Measurements from ENCODE around the gene SPEM3. TPM values are rescaled to one million over a fixed set of nuclear protein-coding genes. Genes with fewer than 3 reads are reported as not detected.
A peak's percentile ranks its signal among the peaks of the same experiment; 100 is the strongest.

Gene SPEM3
- polyA plus RNA-seq, 3 donors = not detected

GRCh38 chr17:7437950-7438614, 9.4 kb downstream of the SPEM3 start:
- H3K4me2 ChIP-seq (replicated peaks; ENCODE audit: extremely low read depth, low read length, poor library complexity, severe bottlenecking) = peak overlapping the region; percentile 99
- peak overlapping the region; percentile 75 for H2AFZ ChIP-seq (ENCODE audit: insufficient read depth, low read depth, low read length, poor library complexity, severe bottlenecking)
- Mint-ChIP-seq H3K27me3 (ENCODE audit: low read depth in 3 of 3) (peaks cover 48 to 58% (median 49%) of the 10 kb centered on the region in 3 donors), H3K27ac (peak overlapping the region in 4 of 7 donors; percentile 39 to 59 (median 49)), H3K4me1 (peaks cover 51% of the 10 kb centered on the region), H3K36me3 (peaks cover 10 to 17% of the 10 kb centered on the region in 2 donors), H3K9me3 (peaks cover 0 to 17% (median 8%) of the 10 kb centered on the region in 7 donors), H3K4me3 (peak overlapping the region; percentile 69 to 91)
- peaks cover 8% of the 10 kb centered on the region for H3K79me2 ChIP-seq (ENCODE audit: insufficient read depth, low read length)
- H3K27me3 ChIP-seq (ENCODE audit: control insufficient read depth in 2 of 2, insufficient read depth in 2 of 2, low read length in 2 of 2) = peaks cover 23 to 47% of the 10 kb centered on the region in 2 donors
- H3K9me3 ChIP-seq (replicated peaks in 1 of 2; ENCODE audit: control insufficient read depth in 1 of 2, insufficient read depth in 1 of 2, low read length in 2 of 2) = peaks cover 0 to 18% of the 10 kb centered on the region in 2 donors
- peaks cover 54 to 58% of the 10 kb centered on the region in 2 donors for H3K4me1 ChIP-seq (ENCODE audit: control insufficient read depth in 1 of 2, insufficient read depth in 2 of 2, low read length in 2 of 2)
- no peak overlapping the region for H3K27ac ChIP-seq (ENCODE audit: low read depth in 1 of 2, low read length in 2 of 2)
- intact Hi-C loops (cut with micrococcal nuclease) = loop anchor here (2.0 to 10.0 kb wide), 5 partner anchors 47 to 247 kb away; partner anchors contain the start of genes SENP3 (in 2 of the 2), MPDU1 (in 1 of the 2), POLR2A (in 1 of the 2) and TP53 (in 1 of the 2)
- no peak for TF ChIP-seq CTCF (IDR thresholded peaks at IDR 0.05)
- no peak overlapping the region for H3K9ac ChIP-seq (ENCODE audit: insufficient read depth, low read length, poor library complexity, severe bottlenecking)
- H3K36me3 ChIP-seq (replicated peaks in 1 of 2; ENCODE audit: control insufficient read depth in 1 of 2, insufficient read depth in 2 of 2, low read length in 2 of 2) = no peaks in the 10 kb centered on the region
- peak overlapping the region in 2 of 3 experiments; percentile 32 to 95 for H3K4me3 ChIP-seq (replicated peaks in 1 of 3; ENCODE audit: low read depth in 2 of 3, low read length in 3 of 3)
- 6% methylated on average over 45 of the region's 48 CpGs for WGBS (ENCODE audit: insufficient coverage)
- peak; percentile 65 to 75 (median 75) for DNase-seq
- H4K20me1 ChIP-seq (ENCODE audit: insufficient read depth, low read length) = peaks cover 29% of the 10 kb centered on the region

GRCh38 chr17:7438656-7439460, 10.2 kb downstream of the SPEM3 start:
- intact Hi-C loops (cut with micrococcal nuclease) = loop anchor here (1.0 to 10.0 kb wide), 5 partner anchors 46 to 246 kb away; partner anchors contain the start of genes SENP3 (in 2 of the 2), MPDU1 (in 1 of the 2), TP53 (in 1 of the 2) and WRAP53 (in 1 of the 2)
- H3K9ac ChIP-seq (ENCODE audit: insufficient read depth, low read length, poor library complexity, severe bottlenecking) = no peak overlapping the region
- 43% methylated on average over 7 of the region's 11 CpGs for WGBS (ENCODE audit: insufficient coverage)
- Mint-ChIP-seq H3K4me1 (peaks cover 51% of the 10 kb centered on the region), H3K27me3 (ENCODE audit: low read depth in 3 of 3) (peaks cover 48 to 65% (median 57%) of the 10 kb centered on the region in 3 donors), H3K27ac (peak overlapping the region in 1 of 7 donors; percentile 59), H3K36me3 (peaks cover 10 to 17% of the 10 kb centered on the region in 2 donors), H3K4me3 (peak overlapping the region; percentile 69 to 91), H3K9me3 (peaks cover 0 to 17% (median 8%) of the 10 kb centered on the region in 7 donors)
- H3K4me3 ChIP-seq (replicated peaks in 1 of 3; ENCODE audit: low read depth in 2 of 3, low read length in 3 of 3) = peak overlapping the region in 2 of 3 experiments; percentile 32 to 95
- peaks cover 29% of the 10 kb centered on the region for H4K20me1 ChIP-seq (ENCODE audit: insufficient read depth, low read length)
- H2AFZ ChIP-seq (ENCODE audit: insufficient read depth, low read depth, low read length, poor library complexity, severe bottlenecking) = no peak overlapping the region
- H3K79me2 ChIP-seq (ENCODE audit: insufficient read depth, low read length) = peaks cover 8% of the 10 kb centered on the region
- peaks cover 23 to 53% of the 10 kb centered on the region in 2 donors for H3K27me3 ChIP-seq (ENCODE audit: control insufficient read depth in 2 of 2, insufficient read depth in 2 of 2, low read length in 2 of 2)
- no peak overlapping the region for H3K27ac ChIP-seq (ENCODE audit: low read depth in 1 of 2, low read length in 2 of 2)
- H3K9me3 ChIP-seq (replicated peaks in 1 of 2; ENCODE audit: control insufficient read depth in 1 of 2, insufficient read depth in 1 of 2, low read length in 2 of 2) = peaks cover 0 to 18% of the 10 kb centered on the region in 2 donors
- no peak for DNase-seq
- peaks cover 54 to 58% of the 10 kb centered on the region in 2 donors for H3K4me1 ChIP-seq (ENCODE audit: control insufficient read depth in 1 of 2, insufficient read depth in 2 of 2, low read length in 2 of 2)
- H3K36me3 ChIP-seq (replicated peaks in 1 of 2; ENCODE audit: control insufficient read depth in 1 of 2, insufficient read depth in 2 of 2, low read length in 2 of 2) = no peaks in the 10 kb centered on the region
- no peak for TF ChIP-seq CTCF (IDR thresholded peaks at IDR 0.05)
- peak overlapping the region; percentile 99 for H3K4me2 ChIP-seq (replicated peaks; ENCODE audit: extremely low read depth, low read length, poor library complexity, severe bottlenecking)
